GM18505 (cell line): ENCODE measurements around the gene ANKRD30A.
"Not testable (repeated sequence)": the region's sequence is repeated elsewhere in the genome, so short reads cannot be mapped to it uniquely, and the experiment has no call there.

Experiments
- ATAC-seq: cut with Tn5 transposase; IDR thresholded peaks from one replicate; pipeline ENCODE4 v1.9.1; 2021; ENCODE audit not compliant: unreplicated experiment
- POLR2A ChIP-seq: IDR thresholded peaks from 4 replicates; pipeline ENCODE4 v1.6.1; 2011; ENCODE audit warnings: borderline replicate concordance; ENCODE audit not compliant: insufficient read depth, insufficient read length; ENCODE audit errors: extremely low read depth

ANKRD30A gene

GRCh38 chr10:37220866-37221265 lies 95.5 kb downstream of the ANKRD30A start:
- TF ChIP-seq POLR2A, result no peak
- ATAC-seq, result no peak

DNA sequence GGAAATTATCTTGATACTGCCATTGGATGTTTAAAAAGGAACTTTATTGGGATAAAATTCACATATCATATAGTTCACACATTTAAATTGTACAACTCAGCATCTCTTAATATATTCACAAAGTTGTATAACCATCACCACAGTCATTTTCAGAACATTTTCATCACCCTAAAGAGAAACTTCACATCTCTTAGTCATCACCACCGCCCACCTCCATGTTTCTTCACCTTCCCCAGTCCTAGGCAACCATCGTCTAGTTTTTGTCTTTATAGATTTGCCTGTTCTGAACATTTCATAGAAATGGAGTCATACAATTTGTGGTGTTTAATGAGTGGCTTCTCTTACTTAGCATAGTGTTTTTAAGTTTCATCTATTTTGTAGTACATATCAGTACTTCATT lies 96.6 kb downstream of the ANKRD30A start:
- no peak for TF ChIP-seq POLR2A
- ATAC-seq, result no peak

GRCh38 chr10:37225163-37225562 lies 99.8 kb downstream of the ANKRD30A start:
- TF ChIP-seq POLR2A, result no peak
- ATAC-seq, result no peak

DNA sequence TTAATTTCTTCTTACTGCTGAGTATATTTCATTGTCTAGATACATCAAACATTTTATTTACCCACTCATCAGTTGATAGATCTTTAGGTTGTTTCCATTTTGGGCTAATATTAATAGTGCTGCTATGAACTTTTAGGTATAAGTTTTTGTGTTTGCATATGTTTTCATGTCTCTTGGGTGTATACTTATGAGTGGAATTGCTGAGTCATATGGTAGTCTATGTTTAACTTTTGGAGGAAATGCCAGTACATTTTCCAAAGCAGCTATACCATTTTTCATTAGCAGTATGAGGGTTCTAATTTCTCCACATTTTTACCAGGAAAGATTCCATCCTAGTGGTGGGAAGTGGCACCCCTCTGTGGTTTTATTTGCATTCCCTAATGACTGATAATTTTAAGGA lies 101.1 kb downstream of the ANKRD30A start:
- no peak for TF ChIP-seq POLR2A
- no peak for ATAC-seq

DNA sequence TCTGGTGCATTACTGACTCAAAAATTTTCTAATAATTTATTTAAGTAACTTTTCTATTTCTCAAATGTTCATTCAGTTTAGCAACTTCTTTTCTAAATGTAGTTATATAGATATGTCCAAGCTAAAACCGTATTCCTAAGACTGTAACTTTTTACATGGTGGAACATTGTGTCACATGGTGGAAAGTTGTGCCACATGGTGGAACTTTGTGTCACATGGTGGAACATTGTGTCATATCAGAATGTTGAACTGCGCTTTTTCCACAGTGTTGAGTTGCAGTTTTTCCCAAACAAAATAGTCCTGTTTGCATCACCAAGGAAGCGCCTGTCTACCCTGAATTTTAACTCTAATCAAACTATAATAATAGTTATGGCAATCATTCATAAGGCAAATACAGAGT lies 109.3 kb downstream of the ANKRD30A start:
- TF ChIP-seq POLR2A, result no peak

GRCh38 chr10:37236093-37236492 lies 110.7 kb downstream of the ANKRD30A start:
- no peak for ATAC-seq
- TF ChIP-seq POLR2A, result no peak

More for the DNA sequence above, 109.3 kb downstream of the ANKRD30A start:
- ATAC-seq, result no peak

GRCh38 chr10:37240223-37240622 lies 114.8 kb downstream of the ANKRD30A start:
- no peak for ATAC-seq
- TF ChIP-seq POLR2A, result no peak

DNA sequence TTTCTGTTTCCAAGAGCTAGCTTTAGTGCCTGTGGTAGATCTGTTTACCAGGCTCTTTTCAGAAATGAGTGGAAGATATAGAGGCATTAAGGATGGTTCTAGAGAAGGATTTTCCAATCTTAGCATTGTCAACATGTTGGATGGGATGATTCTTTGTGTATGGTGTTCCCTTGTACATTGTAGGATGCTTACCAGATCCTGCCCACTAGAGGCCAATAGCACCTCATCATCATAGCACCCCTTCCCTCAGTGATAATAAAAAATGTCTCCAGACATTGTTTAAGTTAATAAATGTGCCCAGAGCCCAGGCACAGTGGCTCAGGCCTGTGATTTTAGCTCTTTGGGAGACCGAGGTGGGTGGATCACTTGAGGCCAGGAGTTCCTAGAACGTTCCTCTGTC lies 121.2 kb downstream of the ANKRD30A start:
- TF ChIP-seq POLR2A, result no peak
- no peak for ATAC-seq

DNA sequence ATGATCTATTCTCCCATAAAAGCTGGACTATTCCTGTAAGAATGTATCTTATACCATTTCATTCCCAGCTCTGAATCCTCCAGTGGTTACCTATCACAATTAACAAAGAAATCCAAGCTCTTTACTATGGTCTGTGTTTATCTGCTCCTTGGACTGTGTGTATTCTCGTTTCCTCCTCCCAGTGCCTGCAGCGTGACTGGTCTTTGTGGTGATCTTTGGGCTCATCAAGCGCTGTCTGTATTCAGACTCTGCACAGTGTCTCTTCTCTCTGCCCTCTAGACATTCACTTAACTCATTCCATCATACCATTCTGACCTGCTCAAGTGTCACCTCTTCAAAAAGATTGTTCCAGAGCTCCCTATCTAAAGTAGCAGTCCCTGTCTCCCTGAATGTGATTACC lies 130.4 kb downstream of the ANKRD30A start:
- not testable (repeated sequence) for ATAC-seq

DNA sequence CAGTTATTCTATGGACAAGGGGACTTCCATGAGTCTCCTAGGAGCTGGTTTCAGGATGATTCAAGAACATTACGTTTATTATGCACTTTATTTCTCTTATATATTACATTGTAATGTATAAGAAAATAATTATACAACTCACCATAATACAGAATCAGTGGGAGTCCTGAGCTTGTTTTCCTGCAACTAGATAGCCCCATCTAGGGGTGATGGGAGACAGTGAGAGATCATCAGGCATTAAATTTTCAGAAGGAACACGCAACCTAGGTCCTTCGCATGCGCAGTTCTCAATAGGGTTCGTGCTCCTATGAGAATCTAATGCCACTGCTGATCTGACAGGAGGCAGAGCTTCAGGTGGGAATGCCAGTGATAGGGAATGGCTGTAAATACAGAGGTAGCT lies 137.9 kb downstream of the ANKRD30A start:
- TF ChIP-seq POLR2A, result no peak
- ATAC-seq, result no peak

GRCh38 chr10:37268266-37268665 lies 142.9 kb downstream of the ANKRD30A start:
- no peak for ATAC-seq
- no peak for TF ChIP-seq POLR2A

DNA sequence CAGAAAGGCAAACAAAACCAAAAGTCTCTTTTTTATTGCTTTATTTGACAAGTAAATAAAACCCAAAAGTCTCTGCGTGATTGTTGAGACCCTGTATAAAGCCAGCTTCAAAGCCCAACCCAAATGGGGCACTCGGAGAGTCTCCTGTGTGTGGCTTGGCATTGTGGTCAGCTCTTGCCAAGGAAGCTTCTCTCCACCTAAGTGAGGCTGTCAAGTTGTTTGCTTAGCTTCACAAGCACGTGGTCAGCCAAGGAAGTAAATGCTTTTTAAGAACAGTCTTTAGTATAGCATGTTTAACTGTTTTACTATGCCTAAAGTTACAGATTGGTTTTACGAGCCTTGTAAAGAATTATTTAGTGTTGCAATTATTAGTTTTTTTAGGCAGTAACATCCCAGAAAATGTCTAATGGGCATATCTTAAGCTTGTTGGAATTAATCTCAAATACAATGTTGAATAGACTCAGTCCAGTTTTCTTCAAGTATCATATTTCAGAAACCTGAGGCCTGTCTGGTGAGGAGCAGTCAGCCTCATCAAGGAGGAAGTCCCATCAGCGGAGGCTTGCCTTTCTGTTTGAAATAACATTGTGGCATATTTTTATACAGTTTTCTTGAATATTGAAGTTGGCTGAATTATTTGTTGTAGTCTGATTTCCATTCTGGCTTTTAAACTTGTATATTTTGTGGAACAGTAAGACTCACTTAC lies 144.3 kb downstream of the ANKRD30A start:
- no peak for ATAC-seq
- TF ChIP-seq POLR2A, result no peak

- ATAC-seq, result no peak
- TF ChIP-seq POLR2A, result no peak
Observed at GRCh38 chr10:37275216-37275777, 149.9 kb downstream of the ANKRD30A start.

DNA sequence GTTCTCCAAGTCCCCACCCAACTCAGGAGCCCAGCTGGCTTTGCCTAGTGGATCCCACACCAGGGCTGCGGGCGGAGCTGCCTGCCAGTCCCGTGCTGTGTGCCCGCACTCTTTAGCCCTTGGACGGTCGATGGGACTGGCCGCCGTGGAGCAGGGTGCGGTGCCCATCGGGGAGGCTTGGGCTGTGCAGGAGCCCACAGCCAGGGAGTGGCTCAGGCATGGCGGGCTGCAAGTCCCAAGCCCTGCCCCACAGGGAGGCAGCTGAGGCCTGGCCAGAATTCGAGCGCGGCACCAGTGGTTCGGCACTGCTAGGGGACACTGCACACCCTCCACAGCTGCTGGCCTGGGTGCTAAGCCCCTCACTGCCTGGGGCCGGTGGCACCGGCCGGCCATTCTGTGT lies 159.7 kb downstream of the ANKRD30A start:
- no peak for TF ChIP-seq POLR2A
- ATAC-seq, result no peak
